HL-60 (cell line): Measurements from ENCODE around the gene CFAP58.

Experiments used
- GABPA ChIP-seq: IDR thresholded peaks from 2 replicates; pipeline ENCODE4 v1.6.1; 2012; ENCODE audit warnings: low read depth
- POLR2AphosphoS5 ChIP-seq: IDR thresholded peaks from 2 replicates; pipeline ENCODE4 v1.6.1; 2012; ENCODE audit warnings: low read depth
- TF ChIP-seq, protein P1 (sequence below): IDR thresholded peaks from one replicate; pipeline ENCODE4 v1.5.1; 2011; ENCODE audit warnings: low read length, control low read depth, inconsistent platforms; ENCODE audit not compliant: insufficient read depth

DNA sequence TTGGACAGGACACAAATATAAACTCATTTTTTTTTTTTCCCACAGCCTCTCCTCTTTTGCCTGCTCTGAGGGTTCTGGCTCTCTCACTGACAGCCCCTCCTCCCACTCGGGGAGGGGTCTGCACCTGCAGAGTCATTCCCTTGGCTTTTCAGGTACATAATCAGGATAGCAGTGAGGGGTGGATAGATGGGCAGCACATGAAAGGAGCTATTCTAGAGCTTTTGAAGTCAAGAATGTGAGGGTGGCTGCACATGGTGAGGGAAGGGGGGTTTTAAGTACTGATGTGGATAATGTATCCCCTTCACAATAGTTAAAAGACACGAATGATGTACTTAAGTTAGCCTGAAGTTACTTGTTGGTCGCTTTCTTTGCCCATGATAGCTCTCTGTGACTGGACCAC lies 76.2 kb downstream of the CFAP58 start:
- TF ChIP-seq GABPA (no peak), POLR2AphosphoS5 (no peak)
- TF ChIP-seq, protein P1, sequence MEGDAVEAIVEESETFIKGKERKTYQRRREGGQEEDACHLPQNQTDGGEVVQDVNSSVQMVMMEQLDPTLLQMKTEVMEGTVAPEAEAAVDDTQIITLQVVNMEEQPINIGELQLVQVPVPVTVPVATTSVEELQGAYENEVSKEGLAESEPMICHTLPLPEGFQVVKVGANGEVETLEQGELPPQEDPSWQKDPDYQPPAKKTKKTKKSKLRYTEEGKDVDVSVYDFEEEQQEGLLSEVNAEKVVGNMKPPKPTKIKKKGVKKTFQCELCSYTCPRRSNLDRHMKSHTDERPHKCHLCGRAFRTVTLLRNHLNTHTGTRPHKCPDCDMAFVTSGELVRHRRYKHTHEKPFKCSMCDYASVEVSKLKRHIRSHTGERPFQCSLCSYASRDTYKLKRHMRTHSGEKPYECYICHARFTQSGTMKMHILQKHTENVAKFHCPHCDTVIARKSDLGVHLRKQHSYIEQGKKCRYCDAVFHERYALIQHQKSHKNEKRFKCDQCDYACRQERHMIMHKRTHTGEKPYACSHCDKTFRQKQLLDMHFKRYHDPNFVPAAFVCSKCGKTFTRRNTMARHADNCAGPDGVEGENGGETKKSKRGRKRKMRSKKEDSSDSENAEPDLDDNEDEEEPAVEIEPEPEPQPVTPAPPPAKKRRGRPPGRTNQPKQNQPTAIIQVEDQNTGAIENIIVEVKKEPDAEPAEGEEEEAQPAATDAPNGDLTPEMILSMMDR, result no peak
